HPDE6-E6E7 (cell line): ENCODE results near the gene NBAS.
"Not testable (repeated sequence)": the region's sequence is repeated elsewhere in the genome, so short reads cannot be mapped to it uniquely, and the experiment has no call there.

Experiments
- DNase-seq: peaks from one replicate; pipeline ENCODE4 v3.0.0; 2011; ENCODE audit warnings: missing footprints; ENCODE audit errors: extremely low spot score

The NBAS gene

GRCh38 chr2:15527074-15527739, 33.9 kb downstream of the NBAS start:
- no peak for DNase-seq

- DNase-seq: no peak
Observed at GRCh38 chr2:15521641-15522181, 39.4 kb downstream of the NBAS start.

- no peak for DNase-seq
Observed at GRCh38 chr2:15520346-15520745, 40.8 kb downstream of the NBAS start.

DNA sequence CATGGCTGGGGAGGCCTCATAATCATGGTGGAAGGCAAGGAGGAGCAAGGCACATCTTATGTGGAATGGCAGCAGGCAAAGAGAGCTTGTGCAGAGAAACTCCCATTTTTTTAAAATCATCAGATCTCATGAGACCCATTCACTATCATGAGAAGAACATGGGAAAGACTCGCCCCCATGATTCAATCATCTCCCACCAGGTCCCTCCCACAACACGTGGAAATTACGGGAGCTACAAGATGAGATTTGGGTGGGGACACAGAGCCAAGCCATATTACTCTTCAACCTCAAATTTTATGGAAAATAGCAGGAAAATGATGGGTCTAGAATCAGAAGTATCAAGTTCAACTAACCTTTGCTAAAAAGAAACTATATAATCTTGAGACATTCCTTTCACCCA, 42.4 kb downstream of the NBAS start:
- DNase-seq: not testable (repeated sequence)

- no peak for DNase-seq
Observed at GRCh38 chr2:15517793-15518192, 43.3 kb downstream of the NBAS start.

DNA sequence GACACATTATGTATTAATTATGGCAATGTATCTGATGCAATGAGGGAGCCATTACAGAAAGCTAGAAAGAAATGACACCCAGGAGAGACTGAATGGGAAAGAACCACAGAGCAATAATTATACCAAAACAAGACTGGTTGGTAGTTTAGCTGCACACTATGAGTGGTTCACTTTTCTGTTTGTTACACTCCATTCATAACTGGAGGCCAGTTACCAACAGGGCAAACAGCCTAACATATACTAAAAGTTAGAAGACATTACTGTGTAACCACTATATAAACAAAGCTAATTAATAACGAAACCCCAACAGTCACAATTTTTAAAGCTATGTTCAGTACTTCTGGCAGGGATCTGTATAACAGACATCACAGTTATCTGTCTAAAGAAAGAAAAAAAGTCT, 49.4 kb downstream of the NBAS start:
- DNase-seq: no peak

DNA sequence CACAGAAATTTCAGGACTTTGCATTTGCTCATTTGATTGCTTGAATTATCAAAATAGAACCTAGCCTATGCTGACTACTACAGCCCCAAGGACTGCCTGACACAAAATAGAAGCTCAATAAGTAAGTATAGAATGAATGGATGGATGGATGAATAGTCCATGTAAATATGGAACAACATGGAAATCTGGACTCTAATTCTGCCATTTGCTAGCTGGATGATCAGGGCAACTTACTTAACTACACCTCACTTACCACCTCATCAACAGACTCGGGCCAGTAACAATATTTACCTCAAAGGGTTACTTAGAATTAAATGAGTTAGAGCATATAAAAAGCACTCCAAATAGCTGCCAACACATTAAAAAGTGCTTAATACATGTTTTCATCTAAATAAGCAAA, 50.6 kb downstream of the NBAS start:
- no peak for DNase-seq

- DNase-seq: no peak
Observed at GRCh38 chr2:15510131-15510530, 51.0 kb downstream of the NBAS start.

DNA sequence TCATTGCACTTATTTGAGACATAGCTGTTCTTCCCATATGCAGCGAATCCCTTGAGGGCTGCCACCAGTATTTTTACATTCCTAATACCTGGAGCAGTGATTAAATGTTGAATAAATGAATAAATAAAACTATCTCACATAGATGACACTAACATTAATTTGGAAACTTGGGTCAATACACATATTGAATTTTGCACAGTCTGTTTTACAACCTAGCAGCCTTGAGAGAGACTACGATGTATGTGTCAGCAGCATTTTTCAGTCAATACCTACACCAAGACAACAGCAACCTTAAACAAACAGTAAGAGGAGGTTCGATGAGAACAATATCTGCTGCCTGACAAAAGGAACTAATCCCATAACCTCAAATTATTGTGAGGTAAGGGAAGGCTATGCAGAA, 53.4 kb downstream of the NBAS start:
- DNase-seq: no peak

DNA sequence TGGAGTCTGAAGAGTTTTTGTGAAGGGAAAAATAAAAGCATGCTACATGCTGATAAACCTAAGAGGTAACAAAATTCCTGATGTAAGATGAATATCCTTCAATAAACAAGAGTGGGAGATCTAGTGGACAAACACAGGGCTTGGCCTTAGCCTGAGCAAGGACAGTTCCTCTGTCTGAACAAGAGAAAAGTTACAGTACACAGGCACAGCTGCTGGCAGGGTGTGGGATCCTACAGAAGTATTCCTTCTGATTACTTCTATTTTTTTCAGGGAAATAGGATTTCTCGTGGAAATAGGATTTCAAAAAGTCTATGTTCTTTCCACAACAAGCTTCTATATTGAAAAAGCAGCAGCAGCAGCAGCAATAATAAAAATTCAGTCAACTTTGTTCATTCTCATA, 54.1 kb downstream of the NBAS start:
- DNase-seq: no peak

- no peak for DNase-seq
Observed at GRCh38 chr2:15506229-15506819, 54.8 kb downstream of the NBAS start.

DNA sequence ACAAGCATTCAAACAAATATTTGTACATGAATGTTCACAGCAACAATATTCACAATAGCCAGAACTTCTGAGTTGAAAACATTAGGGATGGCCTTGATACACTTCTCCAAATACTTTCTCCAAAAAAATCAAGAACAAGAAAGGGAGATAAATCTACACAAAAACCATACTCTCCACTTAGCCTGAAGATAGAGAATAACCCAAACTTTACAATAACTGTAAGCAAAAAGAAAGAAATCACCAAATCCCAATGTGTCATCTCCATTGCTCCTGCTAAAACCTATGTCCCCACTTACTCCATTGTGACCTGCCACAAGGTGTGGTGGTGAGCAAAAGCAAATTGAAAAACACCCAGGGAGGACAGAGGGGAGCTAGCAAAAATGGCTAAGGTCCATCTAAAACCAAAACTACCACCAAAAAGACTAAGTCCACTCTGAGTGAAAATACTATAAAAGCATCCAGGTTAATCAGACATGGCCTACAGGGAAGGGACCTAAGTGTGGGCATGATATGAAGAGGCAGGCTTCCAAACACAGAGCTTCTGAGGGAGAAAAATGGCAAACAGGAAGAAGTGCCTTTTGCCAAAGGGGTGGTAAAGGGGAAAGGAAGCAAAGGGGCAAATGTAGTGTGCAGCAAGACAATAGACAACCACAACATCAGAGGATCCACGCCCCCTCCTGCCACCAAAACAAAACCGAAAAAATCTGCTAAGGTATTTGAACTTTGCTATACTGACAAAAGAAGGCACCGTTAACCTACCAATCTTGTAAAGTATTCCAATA, 56.1 kb downstream of the NBAS start:
- no peak for DNase-seq

GRCh38 chr2:15499251-15499650, 61.9 kb downstream of the NBAS start:
- not testable (repeated sequence) for DNase-seq

- no peak for DNase-seq
Observed at GRCh38 chr2:15498554-15498953, 62.6 kb downstream of the NBAS start.

GRCh38 chr2:15494877-15495276, 66.3 kb downstream of the NBAS start:
- DNase-seq: no peak

DNA sequence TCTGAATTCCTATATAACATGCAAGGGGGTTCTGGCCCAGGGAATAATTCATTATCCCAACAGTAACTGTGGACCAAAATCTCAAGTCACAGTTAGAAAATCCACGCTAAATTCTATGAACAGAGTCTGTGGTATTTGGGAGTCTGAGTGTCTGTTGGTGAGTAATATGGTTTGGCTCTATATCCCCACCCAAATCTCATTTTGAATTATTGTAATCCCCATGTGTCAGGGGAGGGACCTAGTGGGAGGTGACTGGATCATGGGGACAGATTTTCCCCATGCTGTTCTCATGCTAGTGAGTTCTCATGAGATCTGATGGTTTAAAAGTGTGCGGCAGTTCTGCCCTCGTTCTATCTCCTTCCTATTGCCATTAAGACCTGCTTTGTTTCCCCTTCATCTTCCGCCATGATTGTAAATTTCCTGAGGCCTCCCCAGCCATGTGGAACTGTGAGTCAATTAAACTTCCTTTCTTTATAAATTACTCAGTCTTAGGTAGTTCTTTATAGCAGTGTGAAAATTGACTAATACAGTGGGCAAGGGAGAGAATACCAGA, 68.3 kb downstream of the NBAS start:
- no peak for DNase-seq

DNA sequence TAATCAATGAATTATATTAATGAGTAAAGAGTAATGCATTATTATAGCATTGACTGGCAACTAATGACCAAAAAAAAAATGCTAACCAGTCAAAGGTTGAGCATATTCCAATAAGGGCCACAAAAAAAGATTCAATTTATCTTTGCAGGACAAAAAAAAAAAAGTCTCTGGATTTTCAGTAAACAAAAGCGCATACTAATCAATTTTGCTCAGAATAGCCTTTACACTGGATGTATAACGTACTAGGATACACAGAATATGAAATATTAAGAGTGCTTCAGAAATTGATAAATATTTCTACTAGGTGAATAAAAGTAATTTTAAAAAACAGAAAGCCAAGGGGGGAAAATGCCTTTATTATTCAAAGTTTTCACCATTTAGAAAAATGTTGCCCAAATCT, 74.4 kb downstream of the NBAS start:
- no peak for DNase-seq

GRCh38 chr2:15485949-15486348, 75.2 kb downstream of the NBAS start:
- DNase-seq: no peak

DNA sequence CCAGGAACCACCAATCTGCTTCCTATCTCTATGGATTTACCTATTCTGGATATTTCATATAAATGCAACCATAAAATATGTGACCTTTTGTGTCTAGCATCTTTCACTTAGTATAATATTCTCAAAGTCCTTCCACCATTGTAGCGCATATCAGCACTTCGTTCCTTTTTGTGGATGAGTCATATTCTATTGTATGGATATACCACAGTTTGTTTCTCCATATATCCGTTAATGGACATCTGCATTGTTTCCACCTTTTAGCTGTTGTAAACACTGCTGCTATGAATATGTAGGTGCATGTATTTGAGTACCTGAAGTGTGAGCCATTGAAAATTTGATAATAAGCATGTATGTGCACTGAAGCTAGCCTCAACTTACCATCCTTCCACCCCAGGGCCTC, 80.1 kb downstream of the NBAS start:
- DNase-seq: no peak

DNA sequence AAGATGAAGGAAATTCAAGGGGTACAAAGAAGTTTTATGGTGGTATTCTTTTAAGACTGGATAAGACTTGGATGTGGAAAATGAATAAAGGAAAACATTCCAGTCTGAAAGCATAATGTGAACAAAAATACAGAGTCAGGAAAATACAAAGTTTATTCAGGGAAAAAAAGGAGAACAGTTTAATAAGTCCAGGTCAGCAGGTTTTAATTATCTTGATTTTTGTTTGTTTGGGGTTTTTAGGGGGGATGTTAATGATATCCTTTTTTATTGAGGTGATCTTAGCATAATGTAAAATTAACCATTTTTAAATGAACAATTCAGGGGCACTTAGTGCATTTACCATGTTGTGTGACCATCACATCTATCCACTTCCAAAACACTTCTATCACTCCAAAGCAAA, 80.6 kb downstream of the NBAS start:
- no peak for DNase-seq

DNA sequence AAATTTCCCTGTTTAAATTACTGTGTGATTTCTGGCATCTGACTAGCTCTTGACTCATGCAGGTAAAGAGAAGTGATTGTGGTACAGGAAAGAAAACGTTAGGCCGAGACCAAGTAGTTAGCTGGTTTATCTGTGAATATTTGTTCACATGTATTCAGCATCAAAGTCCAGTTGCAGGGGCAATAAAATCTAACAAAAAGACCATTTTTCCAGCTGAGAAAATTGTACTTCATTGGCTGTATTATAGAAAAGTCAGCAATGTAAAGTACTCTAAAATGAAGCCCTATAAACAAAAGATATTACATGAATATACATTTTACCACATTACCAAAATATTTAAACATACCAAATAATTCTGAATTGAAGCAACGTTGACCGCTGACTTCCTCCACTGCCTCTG, 88.3 kb downstream of the NBAS start:
- DNase-seq: no peak

DNA sequence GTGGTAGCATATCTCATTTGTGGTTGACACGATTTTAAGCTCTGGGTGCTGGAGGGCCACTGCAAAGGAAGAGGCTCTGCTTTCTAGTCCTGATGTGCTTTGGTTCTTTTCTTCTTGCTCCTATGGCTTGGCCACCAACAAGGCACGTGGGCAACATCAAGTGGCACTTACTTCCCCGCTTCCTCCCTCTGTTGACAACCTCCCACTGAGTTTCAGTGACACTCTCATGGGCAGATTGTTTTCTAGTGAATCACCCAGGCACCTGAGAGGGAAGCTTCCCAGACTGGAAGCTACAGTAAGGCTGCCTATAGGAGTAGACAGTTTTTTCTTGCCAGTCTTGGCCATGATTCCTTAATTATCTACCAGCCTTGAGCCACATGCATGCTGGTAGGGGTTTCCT, 89.0 kb downstream of the NBAS start:
- no peak for DNase-seq

GRCh38 chr2:15471606-15472005, 89.5 kb downstream of the NBAS start:
- no peak for DNase-seq
